WERI-Rb-1 (cell line): ENCODE results near the gene ST6GALNAC3.

Experiments used
- DNase-seq: peaks from one replicate; pipeline ENCODE4 v3.0.0-alpha.2; 2020
- H3K27ac ChIP-seq: fragments of 250-450 bp; sonication (Bioruptor Pico); 2 replicates; pipeline ENCODE4 v1.5.1; 2020; ENCODE audit warnings: mild to moderate bottlenecking, moderate library complexity
- H3K27me3 ChIP-seq: fragments of 250-450 bp; sonication (Bioruptor Pico); 2 replicates; pipeline ENCODE4 v1.5.1; 2021; ENCODE audit warnings: mild to moderate bottlenecking, low read depth, moderate library complexity; ENCODE audit not compliant: insufficient read depth, severe bottlenecking
- H3K36me3 ChIP-seq: fragments of 250-450 bp; sonication (Bioruptor Pico); 2 replicates; pipeline ENCODE4 v1.5.1; 2020; ENCODE audit warnings: mild to moderate bottlenecking, moderate library complexity
- H3K4me3 ChIP-seq: 2 replicates; pipeline ENCODE4 v1.5.1; 2011; ENCODE audit warnings: low read depth, mild to moderate bottlenecking, control low read depth, low read length
- H3K9me3 ChIP-seq: fragments of 250-450 bp; sonication (Bioruptor Pico); 2 replicates; pipeline ENCODE4 v1.5.1; 2021; ENCODE audit warnings: mild to moderate bottlenecking, moderate library complexity; ENCODE audit not compliant: severe bottlenecking
- CTCF ChIP-seq: IDR thresholded peaks from 2 replicates; pipeline ENCODE4 v1.5.1; 2011; ENCODE audit warnings: low read depth, mild to moderate bottlenecking, control low read depth, inconsistent platforms, low read length

Gene ST6GALNAC3

DNA sequence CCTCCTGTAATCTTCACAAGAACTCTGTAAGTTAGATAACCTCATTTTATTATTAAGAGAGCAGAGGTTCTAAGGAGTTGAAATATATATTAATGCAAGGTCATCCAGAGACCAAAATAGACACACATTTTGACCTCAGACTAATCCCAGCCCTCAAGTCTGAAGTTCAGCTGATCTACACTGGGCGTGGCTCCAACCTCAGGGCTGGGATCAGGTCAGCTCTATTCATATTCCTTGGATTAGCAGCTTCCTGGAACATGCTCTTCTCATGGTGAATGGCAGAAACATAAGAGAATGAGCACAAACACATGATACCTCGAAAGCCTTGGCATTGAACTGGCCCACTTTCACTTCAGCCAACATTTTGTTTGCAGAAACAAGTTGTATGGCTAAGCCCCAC is 592.0 kb downstream of the ST6GALNAC3 start:
- no peaks in the 10 kb centered on the region for H3K27me3 ChIP-seq
- no peak for TF ChIP-seq CTCF
- no peak for DNase-seq
- no peak overlapping the region for H3K27ac ChIP-seq
- no peaks in the 10 kb centered on the region for H3K9me3 ChIP-seq
- no peak overlapping the region for H3K4me3 ChIP-seq
- no peaks in the 10 kb centered on the region for H3K36me3 ChIP-seq

GRCh38 chr1:76668046-76668445 is 593.5 kb downstream of the ST6GALNAC3 start:
- no peak overlapping the region for H3K27ac ChIP-seq
- DNase-seq, result no peak
- H3K9me3 ChIP-seq, result no peaks in the 10 kb centered on the region
- H3K27me3 ChIP-seq, result no peaks in the 10 kb centered on the region
- no peak overlapping the region for H3K4me3 ChIP-seq
- no peak for TF ChIP-seq CTCF
- H3K36me3 ChIP-seq, result no peaks in the 10 kb centered on the region

GRCh38 chr1:76669131-76669530 is 594.6 kb downstream of the ST6GALNAC3 start:
- no peaks in the 10 kb centered on the region for H3K9me3 ChIP-seq
- H3K36me3 ChIP-seq, result no peaks in the 10 kb centered on the region
- TF ChIP-seq CTCF, result no peak
- no peak for DNase-seq
- no peaks in the 10 kb centered on the region for H3K27me3 ChIP-seq
- no peak overlapping the region for H3K27ac ChIP-seq
- no peak overlapping the region for H3K4me3 ChIP-seq

DNA sequence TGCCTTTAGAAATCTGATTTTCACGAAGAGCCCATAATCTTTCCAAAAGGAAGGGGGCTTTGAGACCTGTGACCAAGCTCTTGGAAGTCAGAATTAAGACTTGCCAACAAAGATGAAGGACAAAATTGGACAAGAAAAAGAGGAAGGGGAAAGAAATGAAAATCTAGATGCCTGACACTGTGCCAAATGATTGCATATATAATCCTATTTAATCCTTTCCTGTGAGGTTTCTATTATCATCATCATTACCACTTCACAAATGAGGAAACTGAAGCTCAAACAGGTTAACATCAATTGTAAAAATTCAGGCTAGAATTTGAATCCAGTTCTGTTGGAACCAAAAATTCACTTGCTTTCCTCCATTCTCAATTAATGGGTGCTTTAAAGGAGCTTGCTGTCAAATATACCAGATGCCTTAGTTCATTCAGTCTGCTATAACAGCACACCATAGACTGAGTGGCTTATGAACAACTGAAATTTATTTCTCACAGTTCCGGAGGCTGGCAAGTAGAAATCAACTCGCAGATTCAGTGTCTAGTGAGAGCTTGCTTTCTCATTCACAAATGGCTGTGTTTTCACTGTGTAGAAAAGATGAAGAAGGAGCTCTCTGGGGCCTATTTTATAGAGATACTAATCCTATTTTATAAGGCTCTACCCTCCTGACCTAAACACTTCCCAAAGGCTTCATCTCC is 595.2 kb downstream of the ST6GALNAC3 start:
- Histone ChIP-seq H3K27ac (no peak overlapping the region), H3K9me3 (no peaks in the 10 kb centered on the region), H3K4me3 (no peak overlapping the region), H3K36me3 (no peaks in the 10 kb centered on the region), H3K27me3 (no peaks in the 10 kb centered on the region)
- no peak for DNase-seq
- no peak for TF ChIP-seq CTCF

- H3K9me3 ChIP-seq, result no peaks in the 10 kb centered on the region
- H3K27me3 ChIP-seq, result no peaks in the 10 kb centered on the region
- no peaks in the 10 kb centered on the region for H3K36me3 ChIP-seq
- no peak for DNase-seq
- no peak overlapping the region for H3K4me3 ChIP-seq
- no peak overlapping the region for H3K27ac ChIP-seq
- no peak for TF ChIP-seq CTCF
Measured at GRCh38 chr1:76674689-76675210, 600.2 kb downstream of the ST6GALNAC3 start.
